GM21737 (cell line): ENCODE data around the gene CAMK2B.

Source experiments
- ATAC-seq: cut with Tn5 transposase; IDR thresholded peaks from one replicate; pipeline ENCODE4 v1.9.1; 2021; ENCODE audit warnings: mild to moderate bottlenecking, moderate library complexity; ENCODE audit not compliant: unreplicated experiment

CAMK2B gene

DNA sequence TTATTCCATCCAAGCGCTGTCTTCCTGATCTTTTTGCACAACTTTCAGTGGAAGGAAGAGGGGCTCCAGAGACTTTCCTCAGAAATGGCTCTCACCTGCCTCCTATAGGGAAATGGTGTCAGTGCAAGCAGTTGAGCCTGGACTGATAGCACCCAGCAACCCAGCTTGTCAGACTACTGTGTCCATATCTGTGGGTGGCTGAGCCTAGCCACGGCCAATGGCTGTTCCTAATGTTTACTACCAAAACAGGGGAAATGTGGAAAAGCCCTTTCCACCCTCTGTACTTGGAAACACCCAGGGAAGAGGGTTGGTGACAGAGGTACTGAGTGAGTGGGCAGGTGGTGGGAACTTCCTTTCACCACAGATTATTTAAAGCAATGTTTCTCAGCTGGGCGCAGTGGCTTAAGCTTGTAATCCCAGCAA is 128.9 kb downstream of the CAMK2B start:
- ATAC-seq, result no peak

DNA sequence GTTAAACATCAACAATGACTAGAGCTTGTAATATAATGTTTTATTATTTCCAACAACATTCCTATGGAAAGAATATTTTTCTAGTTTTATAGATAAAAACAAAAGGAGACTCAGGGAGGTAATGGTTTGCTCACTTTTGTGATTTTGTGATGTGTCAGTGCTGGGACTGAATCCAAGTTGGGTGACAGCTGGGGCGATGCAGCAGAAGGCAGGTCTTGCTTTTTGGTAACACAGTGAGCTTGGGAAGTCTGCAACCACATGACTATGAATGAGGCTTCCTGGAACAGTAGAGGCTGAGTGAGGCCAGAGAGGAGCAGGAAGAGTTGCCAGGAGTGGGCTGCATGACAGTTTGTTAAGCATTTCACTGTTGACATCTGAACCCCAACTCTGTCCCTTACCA is 129.5 kb downstream of the CAMK2B start:
- ATAC-seq, result no peak

DNA sequence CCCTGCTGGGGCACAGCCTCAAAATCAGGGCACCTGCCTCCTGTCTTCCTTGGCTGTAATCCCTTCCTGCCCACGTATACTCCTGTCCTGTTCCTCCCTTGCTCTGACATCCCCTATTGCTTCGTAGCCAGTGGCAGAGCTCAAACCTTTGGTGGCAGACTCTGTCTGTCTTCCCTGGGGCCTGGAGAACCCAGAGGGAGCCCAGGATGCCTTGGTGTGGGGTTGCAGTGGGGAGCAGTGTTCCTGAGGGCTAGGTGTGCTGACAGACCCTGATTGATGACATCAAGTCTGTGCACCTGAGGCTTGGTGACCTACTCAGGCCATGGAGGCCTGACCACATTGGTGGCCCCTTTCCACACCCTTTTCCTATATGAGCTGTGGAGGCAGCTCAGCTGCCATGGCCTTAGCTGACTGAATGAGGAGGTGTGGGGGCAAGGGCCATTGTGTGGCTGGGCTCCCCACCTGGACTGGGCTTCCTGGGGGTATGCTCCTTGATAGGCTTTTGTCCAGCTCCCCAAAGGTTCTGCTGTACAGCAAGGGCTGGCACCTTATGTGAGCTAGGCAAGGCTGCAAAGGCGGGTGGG is 130.7 kb downstream of the CAMK2B start:
- ATAC-seq, result no peak

DNA sequence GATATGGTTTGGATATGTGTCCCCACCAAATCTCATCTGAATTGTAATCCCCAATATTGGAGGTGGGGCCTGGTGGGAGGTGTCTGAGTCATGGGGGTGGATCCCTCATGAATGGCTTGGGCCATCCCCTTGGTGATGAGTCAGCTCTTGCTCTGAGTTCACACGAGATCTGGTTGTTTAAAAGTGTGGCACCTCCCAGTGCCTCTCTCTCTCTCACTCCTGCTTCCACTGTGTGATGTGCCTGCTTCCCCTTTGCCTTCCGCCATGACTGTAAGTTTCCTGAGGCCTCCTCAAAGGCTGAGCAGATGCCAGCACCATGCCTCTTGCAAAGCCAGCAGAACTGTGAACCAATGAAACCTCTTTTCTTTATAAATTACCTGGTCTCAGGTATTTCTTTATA is 131.3 kb downstream of the CAMK2B start:
- ATAC-seq, result no peak

DNA sequence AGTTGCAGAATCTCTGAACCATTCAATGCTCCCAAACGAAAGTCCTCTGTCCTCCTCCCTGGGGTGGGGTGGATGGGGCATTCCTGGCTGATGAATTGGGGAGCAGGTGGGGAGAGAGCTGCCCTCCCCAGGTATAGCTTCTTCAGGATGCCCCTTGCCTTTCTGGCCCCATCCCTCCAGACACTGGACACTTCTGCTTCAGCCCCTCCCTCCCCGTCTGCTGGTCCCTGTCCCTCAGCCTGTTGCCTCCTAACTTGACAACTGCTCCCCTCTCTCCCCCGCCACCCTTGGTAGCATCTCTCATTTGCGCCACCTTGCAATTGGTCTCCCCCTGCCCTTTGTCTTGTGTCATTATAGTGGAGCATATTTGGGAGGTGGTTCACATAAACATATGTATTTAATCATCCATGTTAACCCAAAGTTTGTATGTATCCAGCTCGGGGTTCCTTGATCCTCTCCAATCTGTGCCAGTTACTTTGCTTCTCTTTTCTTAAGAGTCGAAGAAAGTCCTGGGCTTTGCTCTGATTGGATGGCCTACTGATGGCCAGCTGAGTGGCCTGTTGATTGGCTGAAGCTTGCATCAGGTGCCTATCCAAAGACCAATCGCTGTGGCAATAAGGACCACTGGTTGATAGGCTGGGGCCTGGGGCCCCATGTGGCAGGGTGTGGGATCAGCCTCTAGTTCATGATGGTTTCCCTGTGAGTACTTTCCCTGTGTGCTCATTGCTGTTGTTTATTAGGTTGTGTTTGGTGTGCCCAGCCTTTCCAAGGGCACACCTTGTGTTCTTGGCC is 132.2 kb downstream of the CAMK2B start:
- ATAC-seq, result no peak

DNA sequence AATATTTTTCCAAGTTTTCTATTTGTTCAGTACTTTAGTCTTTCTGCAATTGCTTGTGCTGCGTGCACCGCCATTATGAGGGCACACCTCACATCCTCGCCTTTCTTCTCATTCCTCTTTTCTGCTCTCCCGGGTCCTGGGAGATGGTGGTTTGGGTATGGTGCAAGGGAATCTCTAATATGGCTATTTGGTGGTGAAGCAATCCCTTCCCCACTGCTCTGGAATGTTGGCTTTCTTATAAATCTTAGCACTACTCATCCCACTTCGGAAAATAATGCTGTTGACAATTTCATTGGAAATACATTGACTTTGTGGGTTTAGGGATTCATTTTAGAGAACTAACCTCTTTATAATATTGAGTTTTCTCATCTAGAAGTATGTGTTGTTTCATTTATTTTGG is 134.2 kb downstream of the CAMK2B start:
- no peak for ATAC-seq

DNA sequence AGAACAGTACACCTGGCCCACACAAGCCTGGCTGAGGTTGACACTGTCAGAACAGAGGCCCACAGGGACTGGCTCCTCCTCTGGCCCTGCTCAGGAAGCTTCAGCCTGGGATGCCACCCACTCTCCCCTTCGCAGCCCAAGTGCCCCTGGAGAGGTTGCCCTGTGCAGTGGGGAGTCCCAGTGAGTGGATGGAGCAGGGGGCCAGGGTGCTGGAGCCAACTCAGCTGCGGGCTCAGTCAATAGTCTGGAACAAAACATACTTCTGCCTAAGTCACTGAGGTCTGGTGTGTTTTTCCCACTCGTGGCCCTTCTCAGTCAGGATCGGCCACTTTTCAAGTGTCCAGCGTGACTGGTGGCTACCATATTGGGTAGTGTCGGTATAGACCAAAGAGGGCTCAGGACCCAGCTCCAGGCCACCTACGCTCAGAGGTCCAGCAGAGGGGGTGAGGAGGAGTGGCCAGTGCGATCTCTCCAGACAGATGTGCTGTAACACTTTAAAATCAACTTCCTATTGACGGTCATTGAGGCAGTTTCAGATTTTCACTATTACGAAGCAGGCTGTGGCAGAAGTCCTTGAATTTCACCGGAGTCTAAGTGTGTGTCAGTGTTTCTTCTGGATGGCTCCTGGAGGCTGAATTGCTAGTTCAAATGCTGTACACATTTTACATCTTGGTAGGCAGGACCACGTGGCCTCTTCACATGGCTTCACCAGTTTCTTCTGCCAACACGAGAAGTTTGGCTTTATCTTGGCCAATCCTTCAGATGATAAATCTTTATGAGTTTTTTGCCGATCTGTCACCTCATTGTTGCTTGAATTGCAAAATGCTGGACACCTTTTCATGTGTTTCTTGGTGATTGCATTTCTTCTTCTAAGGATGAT is 135.2 kb downstream of the CAMK2B start:
- no peak for ATAC-seq

DNA sequence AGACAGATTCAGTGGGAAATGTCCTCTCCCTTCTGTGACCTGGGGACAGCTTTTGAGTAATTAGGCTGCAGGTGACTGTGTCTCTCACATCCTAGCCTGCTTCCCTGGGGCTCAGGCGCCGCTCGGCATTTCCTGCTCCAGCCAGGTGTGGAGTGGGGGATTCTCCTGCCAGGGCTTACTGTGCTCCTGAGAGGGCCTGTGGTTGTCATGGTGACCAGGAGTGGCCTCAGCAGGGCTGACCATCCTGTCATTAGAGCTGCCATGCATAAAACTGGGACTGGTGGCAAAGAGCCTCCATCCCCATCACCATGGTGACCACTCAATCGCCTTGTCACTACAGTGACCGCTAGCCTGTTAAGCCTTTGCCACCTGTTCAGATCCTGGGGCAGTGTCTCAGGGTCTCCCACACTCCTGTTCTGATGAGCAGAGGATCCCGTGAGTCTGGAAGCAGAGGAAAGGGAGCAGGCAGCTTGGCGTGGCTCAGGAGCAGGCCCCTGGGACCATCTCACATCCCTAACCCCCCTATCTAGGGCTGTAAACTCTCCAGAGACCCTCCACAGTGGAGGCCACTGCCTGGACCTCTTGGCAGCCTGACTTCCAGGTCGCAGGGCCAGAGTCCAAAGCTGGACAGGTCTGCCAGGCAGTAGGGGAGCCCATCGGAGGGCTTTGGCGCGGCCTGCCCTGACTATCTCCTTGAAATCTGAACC is 136.0 kb downstream of the CAMK2B start, which contains the start of gene GCK:
Gene GCK (minus strand): TSS at position 154 of the 707 bp plus-strand sequence. CDS start 486 bp downstream, outside the sequence.
- no peak for ATAC-seq

DNA sequence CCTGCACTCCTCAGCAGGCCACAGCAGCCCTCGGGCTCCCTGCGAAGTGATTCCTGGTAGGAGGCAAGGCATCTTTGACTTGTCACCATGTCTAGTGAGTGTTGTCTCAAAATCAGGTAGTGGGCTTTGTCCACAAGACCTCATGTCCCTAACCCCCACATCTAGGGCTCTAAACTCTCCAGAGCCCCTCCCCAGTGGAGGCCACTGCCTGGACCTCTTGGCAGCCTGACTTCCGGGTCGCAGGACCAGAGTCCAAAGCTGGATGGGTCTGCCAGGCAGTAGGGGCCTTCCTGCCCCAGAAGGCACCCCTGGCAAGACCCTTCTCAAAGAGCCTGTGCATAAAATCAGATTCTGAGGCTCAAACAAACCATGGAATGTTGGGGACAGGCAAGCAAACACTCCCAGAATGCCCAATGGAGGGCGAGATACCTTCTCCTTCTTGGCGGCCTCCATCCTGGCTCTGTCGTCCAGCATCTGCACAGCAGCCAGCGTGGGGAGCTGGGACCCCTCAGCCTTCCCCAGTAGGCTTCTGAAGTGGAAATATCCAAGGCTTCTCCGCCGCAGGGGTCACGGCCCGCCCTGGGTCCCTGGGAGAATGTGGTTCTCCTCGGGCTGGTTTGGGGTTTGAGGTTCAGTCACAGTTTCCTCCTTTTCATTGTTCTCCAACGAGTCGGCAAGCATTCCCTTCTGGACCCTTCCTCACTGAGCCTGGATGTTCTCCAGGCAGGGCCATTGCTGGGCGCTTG is 136.7 kb downstream of the CAMK2B start:
- ATAC-seq, result no peak

DNA sequence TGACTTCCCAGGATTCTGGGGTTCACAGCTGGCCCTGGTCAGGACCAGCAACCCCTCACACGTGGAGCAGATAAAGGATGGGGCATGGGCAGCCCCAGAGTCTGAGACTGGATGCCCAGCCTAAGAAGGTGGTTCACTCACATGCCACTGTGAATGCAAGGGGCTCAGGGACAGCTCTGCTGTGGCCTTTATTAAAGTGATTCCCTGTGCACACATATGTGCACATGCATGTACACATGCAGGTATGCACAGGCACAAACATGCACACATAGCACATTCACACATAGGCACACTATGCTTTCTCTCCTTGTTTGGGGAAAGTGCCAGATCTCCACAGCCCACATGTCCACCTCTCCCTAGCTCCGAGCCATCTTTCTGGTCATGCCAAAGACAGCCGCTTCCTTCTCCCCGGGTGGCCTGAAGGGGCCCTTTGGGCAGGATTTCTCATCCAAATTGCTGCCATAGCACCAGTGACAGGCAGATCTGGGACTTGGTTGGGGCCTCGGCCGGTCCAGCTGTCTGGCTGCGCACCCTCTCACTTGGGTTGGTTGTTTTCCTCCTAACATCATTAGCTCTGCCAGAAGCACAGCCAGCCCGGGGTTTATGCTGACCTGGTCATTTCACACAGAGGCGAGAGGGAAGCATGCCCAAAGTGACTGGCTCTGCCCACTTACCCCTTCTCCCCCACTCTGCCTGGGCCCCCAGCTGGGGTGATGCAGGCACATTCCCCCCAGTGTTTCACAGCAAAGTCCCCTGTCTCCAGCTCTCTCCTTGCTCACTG is 137.6 kb downstream of the CAMK2B start:
- ATAC-seq, result no peak

DNA sequence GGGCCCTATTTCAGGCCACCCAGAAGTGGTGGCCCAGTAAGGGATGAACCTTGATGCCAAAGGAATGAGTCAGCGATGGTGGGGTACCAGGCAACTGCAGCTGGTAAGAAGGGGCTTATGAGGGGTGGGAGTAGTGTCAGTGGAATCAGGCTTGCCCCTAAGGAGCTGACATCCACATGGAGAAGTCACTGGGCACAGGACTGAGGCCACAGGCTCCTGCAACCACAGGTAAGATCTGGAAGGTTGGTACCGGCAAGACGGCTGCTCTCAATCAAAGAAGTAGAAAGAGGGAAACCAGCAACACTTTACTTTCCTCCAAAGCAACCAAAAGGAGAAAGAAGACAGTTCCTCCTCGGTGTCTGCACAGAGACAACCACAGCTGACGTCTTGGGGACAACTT is 138.7 kb downstream of the CAMK2B start:
- ATAC-seq, result no peak

DNA sequence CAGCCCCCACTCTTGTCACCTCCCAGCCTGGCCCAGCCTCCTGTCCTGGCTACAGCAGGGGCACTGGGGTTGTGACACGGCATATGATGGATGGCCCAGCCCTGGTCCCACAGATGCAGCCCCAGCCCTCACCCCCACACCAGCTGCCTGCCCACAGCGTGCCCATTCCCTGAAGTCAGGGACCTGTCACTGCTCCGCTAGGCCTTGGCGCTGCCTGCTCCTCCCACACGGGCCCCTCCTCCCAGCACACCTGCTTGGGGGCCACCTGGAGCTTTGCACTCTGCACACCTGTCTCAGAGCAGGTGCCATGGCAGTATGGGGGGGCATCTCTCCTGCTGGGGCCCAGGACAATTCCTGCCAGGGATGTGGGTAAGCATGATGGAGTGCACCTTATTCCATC is 139.7 kb downstream of the CAMK2B start:
- no peak for ATAC-seq

DNA sequence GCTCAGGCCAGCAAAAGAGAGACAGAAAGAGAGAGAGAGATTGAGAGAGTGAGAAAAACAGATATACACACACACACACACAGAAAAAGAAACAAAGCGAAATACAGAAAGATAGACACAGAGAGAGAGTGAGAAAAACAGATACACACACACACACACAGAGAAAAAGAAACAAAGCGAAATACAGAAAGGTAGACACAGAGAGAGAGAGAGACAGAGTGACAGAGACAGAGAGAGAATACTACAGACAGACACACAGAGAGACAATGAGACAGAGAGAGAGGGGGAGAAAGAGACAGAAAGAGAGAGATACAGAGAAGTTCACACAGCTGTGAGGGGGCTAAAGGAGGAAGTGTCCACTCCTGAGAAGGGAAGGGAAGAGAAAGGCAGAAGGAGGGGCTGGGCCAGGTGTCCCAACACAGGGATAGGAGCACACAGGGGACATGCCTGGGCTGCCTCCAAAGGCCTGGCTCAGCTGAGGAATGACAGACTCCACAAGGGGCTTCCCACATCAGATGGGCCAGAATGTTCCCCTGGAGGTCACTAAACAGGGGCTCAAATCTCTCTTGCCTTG is 140.4 kb downstream of the CAMK2B start:
- no peak for ATAC-seq

DNA sequence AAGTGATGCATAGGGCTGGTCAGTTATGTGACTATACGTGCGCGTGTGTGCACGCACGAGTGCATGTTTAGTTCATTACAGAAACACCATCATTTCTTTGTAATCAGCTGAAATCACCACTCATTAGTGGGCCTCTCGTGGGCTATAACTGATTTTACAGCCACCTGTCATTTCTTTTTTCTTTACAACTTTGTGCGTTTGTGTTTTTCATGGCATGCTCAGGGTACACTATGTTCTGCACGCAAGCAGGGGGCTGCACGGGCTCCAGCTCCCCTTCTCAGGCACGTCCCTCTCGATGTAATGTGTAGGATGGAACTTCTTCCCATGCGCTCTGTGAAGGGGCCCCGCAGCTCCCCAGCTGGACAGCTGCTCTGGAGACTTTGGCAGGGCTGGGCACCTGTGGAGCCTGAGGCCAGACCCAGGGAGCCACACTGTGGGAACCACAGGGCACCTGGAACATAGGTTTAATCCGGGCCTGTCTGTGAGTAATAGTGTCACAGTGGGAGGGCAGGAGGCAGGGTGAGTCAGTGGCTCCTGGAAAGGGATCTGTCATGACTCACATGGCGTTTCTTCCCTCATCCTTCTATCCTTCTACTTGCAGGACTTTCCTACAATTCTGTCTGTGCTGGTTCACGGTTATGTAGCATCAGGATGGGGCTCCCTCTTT is 141.1 kb downstream of the CAMK2B start:
- no peak for ATAC-seq

DNA sequence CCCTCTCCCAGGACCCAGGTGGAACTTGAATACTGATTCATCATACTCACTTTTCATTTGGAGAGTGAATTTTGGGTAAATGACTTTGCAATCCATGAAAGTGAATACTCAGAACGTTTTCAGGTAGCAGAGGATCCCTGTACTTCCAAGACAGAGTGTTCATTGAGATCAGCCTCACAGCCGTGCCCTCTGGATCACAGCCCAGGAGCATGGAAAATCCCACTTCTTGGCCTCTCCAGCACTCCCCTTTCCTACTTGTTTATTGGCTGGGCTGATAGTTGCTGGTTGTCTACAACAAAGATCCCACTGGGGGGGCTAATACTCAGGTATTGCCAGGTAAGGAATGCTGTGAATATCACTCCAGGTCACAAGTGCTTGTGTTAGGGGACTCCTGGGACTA is 142.0 kb downstream of the CAMK2B start:
- ATAC-seq, result no peak

DNA sequence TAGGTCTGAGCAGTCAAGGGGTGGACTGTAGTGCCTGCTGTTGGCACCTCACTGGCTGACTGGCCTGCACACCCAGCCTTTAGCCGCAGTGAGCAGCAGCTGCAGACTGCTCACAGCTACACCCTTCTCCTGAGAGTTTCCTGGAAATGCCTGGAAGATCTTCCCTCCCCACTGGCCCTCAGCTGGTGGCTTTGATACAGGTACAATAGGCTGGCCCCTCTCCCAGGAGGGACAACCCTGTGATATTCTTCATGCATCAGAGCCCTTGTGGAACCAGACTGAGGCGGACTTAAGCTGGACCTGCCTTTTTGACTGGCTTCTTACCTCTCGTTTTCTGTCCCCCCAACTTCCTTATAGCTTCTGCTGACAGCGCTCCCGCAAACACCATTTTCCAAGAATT is 142.6 kb downstream of the CAMK2B start:
- no peak for ATAC-seq

DNA sequence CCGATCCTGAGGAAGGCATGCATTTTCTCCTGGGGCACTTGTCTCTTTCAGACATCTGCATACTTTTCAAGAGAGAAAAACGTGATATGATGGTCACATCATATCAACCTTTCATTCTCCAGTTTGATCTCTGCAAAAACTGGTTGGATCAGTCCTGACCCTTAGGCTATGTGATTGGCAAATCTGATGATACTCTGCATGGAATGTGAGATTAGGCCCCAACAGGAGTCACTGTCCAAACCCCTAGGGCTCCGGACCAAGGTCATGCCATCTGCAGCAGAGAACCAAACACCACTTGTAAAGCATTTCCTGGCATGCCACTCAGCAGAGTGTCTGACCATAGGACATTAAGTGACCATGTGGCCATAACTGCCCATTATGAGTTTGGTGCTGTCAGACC is 144.8 kb downstream of the CAMK2B start:
- ATAC-seq, result no peak

DNA sequence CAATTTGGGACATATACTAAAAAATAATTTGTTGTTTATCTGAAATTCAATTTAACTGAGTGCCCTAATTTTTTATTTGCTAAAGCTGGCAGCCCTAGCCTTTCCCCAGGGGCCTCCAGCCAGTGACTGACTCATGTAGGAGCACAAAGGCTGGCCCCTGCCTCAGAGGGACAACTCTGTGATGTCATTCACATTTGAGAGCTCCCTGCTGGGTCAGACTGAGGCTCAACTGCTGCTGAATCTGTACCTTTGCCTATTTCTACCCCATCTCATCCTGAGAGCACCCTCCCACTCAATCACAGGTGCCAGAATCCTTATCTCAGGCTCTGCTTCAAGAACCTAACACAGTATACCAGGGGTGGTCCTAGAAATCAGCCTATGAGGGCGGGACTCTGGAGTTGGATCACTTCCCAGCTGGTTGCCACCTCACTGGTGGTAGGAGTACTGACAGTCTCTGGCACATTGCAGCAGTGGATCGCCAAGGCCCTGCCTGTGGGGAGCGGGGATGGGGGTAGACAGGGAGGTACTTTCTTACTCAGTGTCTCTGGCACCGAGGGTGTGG is 147.7 kb downstream of the CAMK2B start:
- no peak for ATAC-seq
